ENCODE data around the gene MPRIP. TPM values are rescaled to one million over a fixed set of nuclear protein-coding genes. Genes with fewer than 3 reads are reported as not detected.

Gene MPRIP
- total RNA-seq, 1 donor from 2014 or later, result 350 TPM

- H3K36me3 ChIP-seq, result peaks cover 22% of the 10 kb centered on the region
- intact Hi-C loops (cut with micrococcal nuclease), result no loop called here
- DNase-seq, result no peak
- TF ChIP-seq CTCF (IDR thresholded peaks at IDR 0.05; ENCODE audit: borderline replicate concordance), result no peak
- peak overlapping the region; percentile 11 for H3K27ac ChIP-seq (replicated peaks)
- H3K9me3 ChIP-seq (replicated peaks), result no peaks in the 10 kb centered on the region
- H3K27me3 ChIP-seq (ENCODE audit: low read depth), result no peaks in the 10 kb centered on the region
- peaks cover 89% of the 10 kb centered on the region for H3K4me1 ChIP-seq
- no peak overlapping the region for H3K4me3 ChIP-seq
Observed at GRCh38 chr17:17084941-17085340, 42.7 kb downstream of the MPRIP start.

- intact Hi-C loops (cut with micrococcal nuclease), result no loop called here
- H3K4me3 ChIP-seq, result no peak overlapping the region
- DNase-seq, result no peak
- no peaks in the 10 kb centered on the region for H3K9me3 ChIP-seq (replicated peaks)
- peak overlapping the region; percentile 68 for H3K27ac ChIP-seq (replicated peaks)
- H3K36me3 ChIP-seq, result peaks cover 22% of the 10 kb centered on the region
- TF ChIP-seq CTCF (IDR thresholded peaks at IDR 0.05; ENCODE audit: borderline replicate concordance), result no peak
- H3K4me1 ChIP-seq, result peaks cover 89% of the 10 kb centered on the region
- H3K27me3 ChIP-seq (ENCODE audit: low read depth), result no peaks in the 10 kb centered on the region
Observed at GRCh38 chr17:17086585-17086984, 44.3 kb downstream of the MPRIP start.

- H3K36me3 ChIP-seq, result peaks cover 22% of the 10 kb centered on the region
- no peaks in the 10 kb centered on the region for H3K9me3 ChIP-seq (replicated peaks)
- peak overlapping the region; percentile 68 for H3K27ac ChIP-seq (replicated peaks)
- H3K27me3 ChIP-seq (ENCODE audit: low read depth), result no peaks in the 10 kb centered on the region
- peak; percentile 11 for TF ChIP-seq CTCF (IDR thresholded peaks at IDR 0.05; ENCODE audit: borderline replicate concordance)
- intact Hi-C loops (cut with micrococcal nuclease), result no loop called here
- no peak for DNase-seq
- H3K4me3 ChIP-seq, result no peak overlapping the region
- H3K4me1 ChIP-seq, result peaks cover 89% of the 10 kb centered on the region
Observed at GRCh38 chr17:17087424-17088015, 45.3 kb downstream of the MPRIP start.

GRCh38 chr17:17088086-17088485 is 45.8 kb downstream of the MPRIP start:
- H3K27ac ChIP-seq (replicated peaks), result peak overlapping the region; percentile 68

More at GRCh38 chr17:17088086-17088485, 45.8 kb downstream of the MPRIP start:
- H3K36me3 ChIP-seq, result peaks cover 20% of the 10 kb centered on the region
- intact Hi-C loops (cut with micrococcal nuclease), result no loop called here
- peaks cover 90% of the 10 kb centered on the region for H3K4me1 ChIP-seq
- no peak for TF ChIP-seq CTCF (IDR thresholded peaks at IDR 0.05; ENCODE audit: borderline replicate concordance)
- H3K9me3 ChIP-seq (replicated peaks), result no peaks in the 10 kb centered on the region
- H3K4me3 ChIP-seq, result no peak overlapping the region
- no peak for DNase-seq
- H3K27me3 ChIP-seq (ENCODE audit: low read depth), result no peaks in the 10 kb centered on the region
